ELF-1 (cell line): ENCODE data around the gene SMCR8.
"Not testable (repeated sequence)": the region's sequence is repeated elsewhere in the genome, so short reads cannot be mapped to it uniquely, and the experiment has no call there.

Experiments used
- DNase-seq: peaks from one replicate; pipeline ENCODE4 v3.0.0-alpha.2; 2016; ENCODE audit warnings: low read depth, low spot score

Gene SMCR8

GRCh38 chr17:18314731-18315561 lies at the start of gene SMCR8, which contains the start of gene TOP3A:
Gene SMCR8, plus strand, starts transcription at chr17:18315293. Its CDS starts 497 bp downstream, at chr17:18315790.
Gene TOP3A, minus strand, starts transcription at chr17:18314994. Its CDS starts 216 bp downstream, at chr17:18314778.
- peak; percentile 97 for DNase-seq

GRCh38 chr17:18267366-18267765 lies 47.7 kb upstream of the SMCR8 start:
- DNase-seq = no peak

GRCh38 chr17:18267927-18268711 lies 47.0 kb upstream of the SMCR8 start:
- DNase-seq = peak; percentile 82

GRCh38 chr17:18270046-18270931 lies 44.8 kb upstream of the SMCR8 start:
- no peak for DNase-seq

GRCh38 chr17:18277076-18277475 lies 38.0 kb upstream of the SMCR8 start:
- no peak for DNase-seq

GRCh38 chr17:18278867-18279266 lies 36.2 kb upstream of the SMCR8 start:
- no peak for DNase-seq

GRCh38 chr17:18280249-18280648 lies 34.8 kb upstream of the SMCR8 start:
- no peak for DNase-seq

GRCh38 chr17:18280766-18281371 lies 34.2 kb upstream of the SMCR8 start:
- no peak for DNase-seq

GRCh38 chr17:18281788-18282187 lies 33.3 kb upstream of the SMCR8 start:
- no peak for DNase-seq

- DNase-seq = no peak
These were observed 29.8 kb upstream of the SMCR8 start for GRCh38 chr17:18285296-18285695.

GRCh38 chr17:18291718-18292540 lies 23.2 kb upstream of the SMCR8 start:
- DNase-seq = no peak

GRCh38 chr17:18298061-18298460 lies 17.0 kb upstream of the SMCR8 start:
- DNase-seq = not testable (repeated sequence)

GRCh38 chr17:18300725-18301480 lies 14.2 kb upstream of the SMCR8 start:
- DNase-seq = no peak

- DNase-seq = peak; percentile 59
These were observed 11.9 kb upstream of the SMCR8 start for GRCh38 chr17:18303206-18303605.

- no peak for DNase-seq
These were observed 5.9 kb upstream of the SMCR8 start for GRCh38 chr17:18309202-18309601.

GRCh38 chr17:18314059-18314730 lies 898 bp upstream of the SMCR8 start:
- DNase-seq = peak; percentile 47

- no peak for DNase-seq
These were observed 449 bp downstream of the SMCR8 start for GRCh38 chr17:18315562-18315922.

- no peak for DNase-seq
These were observed 868 bp downstream of the SMCR8 start for GRCh38 chr17:18315961-18316360.

GRCh38 chr17:18318117-18318516 lies 3.0 kb downstream of the SMCR8 start:
- DNase-seq = no peak
